ENCODE results near the gene ZNF618.
"Not testable (repeated sequence)": the region's sequence is repeated elsewhere in the genome, so short reads cannot be mapped to it uniquely, and the experiment has no call there.

The ZNF618 gene

DNA sequence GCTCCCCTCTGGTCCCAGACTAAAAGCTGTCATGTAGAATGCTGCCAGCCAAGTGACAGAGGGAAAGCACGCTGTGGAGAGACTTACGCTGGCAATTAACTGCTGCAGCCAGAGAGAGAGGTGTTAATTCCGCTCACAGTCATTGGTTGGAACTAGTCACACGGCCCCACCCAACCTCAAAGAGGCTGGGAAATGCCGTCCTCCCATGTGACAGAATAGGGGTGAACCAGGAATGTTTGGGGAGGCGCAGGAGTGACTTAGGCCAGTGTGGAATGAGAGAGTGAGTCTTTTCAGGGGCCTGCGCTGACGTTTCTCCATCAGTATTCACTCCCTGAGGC is 114.4 kb downstream of the ZNF618 start:
- DNase-seq, result no peak

DNA sequence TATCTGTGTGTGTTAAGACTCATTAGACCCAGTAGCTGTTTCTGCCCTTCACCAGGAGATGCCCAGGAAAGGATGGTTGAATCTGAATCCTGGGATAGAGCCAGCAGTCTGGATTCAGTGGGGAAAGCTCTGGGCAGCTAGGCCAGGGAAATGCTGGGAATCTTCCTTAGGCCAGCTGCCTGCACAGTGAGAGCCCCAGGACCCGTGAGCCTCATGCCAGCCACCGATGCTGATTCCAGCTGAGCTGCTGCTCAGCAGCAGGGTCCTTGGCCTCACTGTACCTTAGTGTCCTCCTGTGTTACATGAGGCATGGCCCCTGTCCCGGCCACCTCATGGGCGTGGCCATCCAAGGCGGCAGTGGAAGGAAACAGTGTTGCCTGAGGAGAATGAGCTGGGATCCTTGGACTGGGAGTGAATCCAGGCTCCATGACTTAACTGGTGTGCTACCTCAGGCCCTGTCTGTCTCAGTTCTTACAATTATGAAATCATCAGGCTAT is 114.9 kb downstream of the ZNF618 start:
- DNase-seq, result no peak

DNA sequence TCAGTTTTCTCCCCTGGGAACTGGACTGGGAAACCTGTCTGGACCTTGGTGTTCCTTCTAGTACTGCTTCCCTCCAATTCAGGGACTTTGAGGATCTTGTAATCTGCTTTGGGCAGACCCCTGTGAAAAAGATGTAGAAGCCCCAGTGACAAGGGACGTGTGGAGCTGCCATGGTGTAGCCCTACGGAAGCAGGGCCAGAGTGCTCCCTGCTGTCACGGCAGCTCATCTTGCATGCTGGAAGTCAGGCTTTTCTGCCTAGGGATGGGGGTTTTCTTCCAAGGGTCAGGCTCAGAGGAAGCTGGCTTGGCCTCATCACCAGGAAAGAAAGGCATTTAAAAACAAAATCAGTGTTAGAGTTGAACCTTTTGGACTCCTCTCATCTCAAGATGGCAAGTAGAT is 115.6 kb downstream of the ZNF618 start:
- DNase-seq, result no peak

DNA sequence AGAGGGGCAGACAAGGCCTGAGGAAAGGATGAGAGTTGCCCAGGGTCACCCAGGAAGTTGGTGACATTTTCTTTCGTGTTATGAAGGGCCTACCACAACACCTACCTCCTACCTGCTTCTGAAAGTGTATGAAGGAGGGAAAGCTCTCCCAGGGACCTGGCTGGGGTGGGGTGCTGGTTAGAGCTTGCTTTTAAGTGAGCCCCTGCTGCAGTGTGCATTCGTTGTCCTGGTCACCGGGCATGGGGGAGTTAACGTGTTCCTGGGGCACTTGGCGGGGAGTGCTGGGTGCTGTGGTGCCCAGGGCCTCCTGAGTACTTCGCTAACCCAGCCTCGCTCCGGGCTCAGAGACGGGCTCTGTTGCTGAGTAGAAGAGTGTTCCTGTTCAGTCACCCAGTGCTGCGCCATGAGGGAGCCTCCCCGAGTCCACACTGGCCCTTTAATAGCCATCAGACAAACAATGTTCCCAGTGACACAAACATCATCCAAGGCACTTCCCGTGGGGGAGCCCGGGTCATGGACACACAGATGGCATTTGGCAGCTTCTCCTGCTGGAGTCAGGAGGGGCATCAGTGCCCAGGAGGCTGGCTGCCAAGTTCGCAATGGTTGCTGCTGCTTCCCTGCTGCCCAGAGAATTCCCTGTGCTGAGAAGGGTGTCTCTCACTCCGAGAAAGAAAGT is 116.3 kb downstream of the ZNF618 start:
- DNase-seq, result no peak

DNA sequence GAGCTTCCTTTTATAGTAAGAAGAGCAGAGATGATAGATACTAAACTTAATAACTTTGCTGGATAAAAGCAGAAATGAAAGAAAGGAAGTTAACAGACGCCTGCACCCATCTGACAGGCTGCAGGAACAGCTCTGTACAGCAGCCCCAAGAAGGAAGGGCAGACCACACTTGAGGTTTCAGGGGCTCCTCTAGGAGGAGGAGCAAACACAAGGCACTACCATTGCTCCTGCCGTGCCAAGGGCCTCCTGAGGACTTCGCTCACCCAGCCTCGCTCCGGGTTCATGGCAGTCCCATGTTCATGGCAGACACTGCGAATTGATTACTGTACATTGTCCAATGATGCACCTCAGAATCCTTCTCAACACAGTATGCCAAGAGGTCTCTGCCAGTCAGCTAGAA is 116.9 kb downstream of the ZNF618 start:
- DNase-seq, result no peak

DNA sequence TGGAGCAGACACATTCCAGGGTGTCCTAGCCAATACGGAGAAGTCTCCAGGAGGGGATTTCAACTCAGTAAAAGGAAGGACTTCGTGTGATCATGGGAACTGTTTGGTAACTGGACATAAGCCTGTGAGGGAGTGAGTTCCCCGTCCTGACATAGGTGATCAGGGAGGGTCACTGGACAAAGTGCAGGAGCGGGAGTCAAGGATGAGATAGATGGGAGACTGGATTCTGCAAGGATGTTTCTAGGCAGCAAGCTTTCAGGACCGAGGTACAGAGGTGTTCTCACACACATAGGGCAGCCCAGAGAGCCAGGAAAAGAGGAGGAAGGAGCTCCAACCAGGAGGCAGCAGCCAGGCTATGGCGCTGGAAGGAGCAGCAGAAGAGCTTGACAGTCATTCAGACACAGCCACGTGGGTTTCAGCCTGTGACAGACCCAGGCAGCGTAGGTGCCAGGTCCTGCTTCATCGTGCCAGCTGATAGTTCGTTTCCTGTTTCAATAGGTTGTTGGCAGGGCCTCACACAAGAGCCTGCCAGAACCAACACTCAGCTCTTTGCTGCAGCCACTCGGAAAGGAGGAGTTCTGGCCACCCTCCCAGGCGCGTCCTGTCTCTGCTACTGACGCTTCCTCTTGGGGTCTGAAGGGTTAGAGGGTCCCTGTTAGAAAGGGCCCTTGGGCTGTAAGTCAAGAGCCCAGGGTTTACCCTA is 117.9 kb downstream of the ZNF618 start:
- no peak for DNase-seq

DNA sequence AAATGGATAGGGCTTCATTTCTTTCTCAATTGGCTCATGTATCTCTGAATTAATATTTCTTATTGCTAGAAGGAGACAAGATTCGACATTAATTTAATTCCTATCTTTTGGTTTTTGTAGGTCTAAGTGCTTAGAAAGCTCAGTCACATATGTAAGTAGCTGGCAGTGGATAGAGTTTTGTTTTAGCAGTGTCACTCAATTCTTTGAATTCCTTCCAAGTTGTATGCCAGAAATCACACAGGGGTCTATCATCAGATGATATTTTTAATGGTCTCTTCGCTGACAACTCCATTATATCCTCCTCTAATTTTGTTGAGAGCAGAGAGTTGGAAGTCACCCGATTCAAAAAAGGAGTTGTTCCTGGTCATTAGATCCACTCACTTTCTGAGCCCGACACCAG is 119.3 kb downstream of the ZNF618 start:
- no peak for DNase-seq

DNA sequence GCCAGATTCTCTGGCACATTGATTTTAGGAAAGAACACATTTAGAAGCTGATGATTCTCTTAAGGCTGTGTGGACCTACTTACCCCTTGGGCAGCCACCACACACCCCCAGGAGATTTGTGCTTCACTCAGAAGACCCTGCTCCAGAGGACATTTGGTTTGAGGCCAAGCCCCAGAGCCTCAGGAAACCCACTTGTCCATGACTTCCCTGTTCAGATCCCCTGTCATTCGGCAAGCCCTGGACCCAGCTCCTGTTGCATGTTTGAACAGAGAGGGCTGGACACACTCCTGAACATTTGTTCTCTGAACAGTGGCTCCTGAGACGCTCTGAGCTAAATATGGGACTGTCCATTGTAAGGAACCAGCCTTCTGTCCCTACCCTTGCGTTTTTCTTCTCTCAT is 119.9 kb downstream of the ZNF618 start:
- no peak for DNase-seq

DNA sequence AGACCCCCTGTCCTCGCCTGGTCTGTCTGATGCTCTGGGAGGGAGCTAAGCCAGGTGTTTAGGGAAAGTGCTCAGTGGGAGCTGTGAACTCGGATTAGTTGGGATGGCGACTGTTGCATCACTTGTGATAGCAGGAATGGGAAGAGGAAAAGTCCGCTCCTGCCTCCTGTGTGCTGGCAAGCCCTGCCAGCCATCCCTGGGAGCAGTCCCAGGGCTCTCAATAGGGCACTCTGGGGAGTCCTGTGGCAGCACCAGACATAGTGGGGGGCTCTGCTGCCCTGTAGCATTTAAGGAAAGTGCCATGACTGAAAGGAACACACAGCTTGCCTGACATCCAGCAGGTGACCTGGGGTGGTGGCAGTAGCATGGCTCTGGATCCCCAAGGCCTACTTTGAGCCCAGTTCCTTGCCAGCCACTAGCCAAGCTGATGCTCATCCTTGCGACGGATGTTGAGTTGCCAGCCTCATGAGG is 120.5 kb downstream of the ZNF618 start:
- DNase-seq, result no peak

DNA sequence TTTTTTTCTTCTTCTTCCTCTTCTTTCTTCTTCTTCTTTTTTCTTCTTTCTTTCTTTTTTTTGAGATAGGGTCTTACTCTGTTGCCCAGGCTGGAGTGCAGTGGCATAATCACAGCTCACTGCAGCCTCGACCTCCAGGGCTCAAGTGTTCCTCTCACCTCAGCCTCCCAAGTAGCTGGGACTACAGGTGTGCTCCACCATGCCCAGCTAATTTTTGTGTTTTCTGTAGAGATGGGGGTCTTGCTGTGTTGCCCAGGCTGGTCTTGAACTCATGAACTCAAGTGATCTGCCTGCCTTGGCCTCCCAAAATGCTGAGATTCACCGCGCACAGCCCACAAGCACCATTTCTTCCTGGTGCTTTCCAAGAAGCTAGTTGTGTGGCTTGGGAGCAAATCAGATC is 121.0 kb downstream of the ZNF618 start:
- DNase-seq, result not testable (repeated sequence)

DNA sequence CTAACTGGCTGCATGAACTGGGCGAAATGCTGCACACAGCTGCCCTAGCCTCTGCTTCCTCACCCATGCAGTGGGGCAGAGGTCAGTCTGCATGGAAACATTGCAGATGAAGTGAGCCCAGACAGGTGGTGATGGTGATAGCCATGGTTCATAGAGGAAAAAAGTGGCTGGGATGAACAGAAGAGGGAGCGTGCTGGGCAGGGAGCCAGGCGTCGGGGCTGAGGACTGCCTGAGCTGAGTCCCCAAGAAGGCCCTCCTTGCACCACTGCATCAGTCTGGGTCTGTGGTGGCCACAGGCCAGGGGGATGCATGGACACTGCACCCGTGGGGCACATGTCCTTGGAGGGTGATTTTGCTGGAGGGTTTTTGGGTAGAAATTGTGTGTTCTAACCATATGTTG is 121.5 kb downstream of the ZNF618 start:
- DNase-seq, result no peak

DNA sequence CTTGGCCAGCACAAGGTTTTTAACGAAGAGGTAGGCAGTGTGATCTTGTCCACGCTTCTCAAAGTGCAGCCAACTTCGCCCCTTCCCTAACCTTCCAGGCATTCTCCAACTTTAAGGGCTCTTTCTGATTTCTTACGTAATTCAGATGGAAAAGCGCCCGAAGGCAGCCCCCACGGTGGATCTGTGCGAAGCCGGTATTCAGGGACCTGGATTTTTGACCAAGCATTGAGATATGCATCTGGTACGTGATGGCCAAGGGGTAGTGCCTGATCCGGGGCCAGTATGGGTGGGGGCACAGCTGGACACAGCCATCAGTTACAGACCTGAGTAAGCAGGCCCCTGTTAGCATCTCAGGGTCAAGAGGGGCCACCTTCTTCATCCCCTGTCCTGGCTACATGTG is 122.0 kb downstream of the ZNF618 start:
- no peak for DNase-seq

DNA sequence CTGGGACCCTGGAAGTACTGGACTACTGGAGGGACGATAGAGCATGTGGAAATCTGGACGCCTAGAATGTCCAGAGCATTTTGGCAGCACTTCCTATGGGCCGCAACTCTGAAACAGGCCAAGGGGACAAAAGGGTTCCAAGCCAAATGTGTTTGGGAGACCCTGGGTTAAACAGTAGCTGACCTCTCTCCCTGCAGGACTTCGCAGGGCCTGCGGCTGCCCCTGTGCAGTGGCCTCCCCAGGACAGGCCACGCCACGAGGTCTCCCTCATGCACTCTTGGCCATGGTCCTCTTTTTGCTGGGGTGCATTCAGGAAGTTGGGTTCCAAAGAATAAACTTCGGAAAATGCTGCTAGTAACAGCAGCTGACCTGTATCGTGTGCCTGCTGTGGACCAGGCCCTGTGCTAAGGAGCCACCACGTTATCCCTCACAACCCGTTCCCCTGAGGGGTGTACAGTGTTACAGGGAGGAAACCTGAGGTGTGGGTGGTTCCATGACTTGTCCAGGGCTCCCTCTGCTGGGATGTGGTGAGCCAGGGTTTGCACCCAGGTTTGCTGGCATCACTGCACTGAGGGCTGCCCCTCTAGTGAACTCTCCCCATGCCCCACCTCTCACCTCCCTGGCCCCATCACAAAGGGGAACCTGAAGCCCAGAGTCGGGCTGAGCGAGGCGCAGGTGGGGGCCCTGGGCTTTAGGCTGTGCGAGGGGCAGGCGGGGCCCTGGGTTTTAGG is 122.6 kb downstream of the ZNF618 start:
- DNase-seq, result no peak

DNA sequence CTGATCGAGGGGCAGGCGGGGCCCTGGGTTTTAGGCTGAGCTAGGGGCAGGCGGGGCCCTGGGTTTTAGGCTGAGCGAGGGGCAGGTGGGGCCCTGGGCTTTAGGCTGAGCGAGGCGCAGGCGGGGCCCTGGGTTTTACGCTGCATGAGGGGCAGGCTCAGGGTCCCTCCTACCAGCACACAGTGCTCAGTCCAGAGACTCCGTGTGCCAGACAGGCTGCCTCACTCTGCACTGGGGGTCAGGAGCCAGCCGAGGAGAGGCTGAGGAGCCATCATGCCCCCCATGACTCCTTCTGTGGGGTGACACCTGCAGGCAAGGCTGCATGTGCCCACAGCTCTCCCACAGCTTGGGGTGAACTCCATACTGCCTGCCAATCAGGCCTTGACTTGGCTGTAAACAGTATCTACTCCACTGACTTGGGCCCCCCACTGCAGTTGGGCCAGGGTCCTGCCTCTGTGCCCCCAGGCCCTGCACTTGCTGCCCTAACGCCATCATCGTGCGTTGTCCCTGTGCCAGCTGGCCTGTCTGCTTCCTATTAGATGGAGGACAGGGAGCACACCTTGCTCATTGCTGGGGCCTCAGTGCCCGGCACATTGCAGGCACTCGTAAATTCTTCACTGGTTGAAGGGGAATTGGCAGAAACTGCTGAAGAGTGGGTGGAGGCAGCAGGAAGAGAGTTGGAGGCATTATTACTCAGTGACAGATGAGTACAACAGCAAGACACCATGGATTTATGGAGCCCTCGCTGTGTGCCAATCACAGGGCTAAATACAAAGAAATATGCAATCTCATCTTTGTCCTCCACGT is 123.3 kb downstream of the ZNF618 start:
- DNase-seq, result no peak

DNA sequence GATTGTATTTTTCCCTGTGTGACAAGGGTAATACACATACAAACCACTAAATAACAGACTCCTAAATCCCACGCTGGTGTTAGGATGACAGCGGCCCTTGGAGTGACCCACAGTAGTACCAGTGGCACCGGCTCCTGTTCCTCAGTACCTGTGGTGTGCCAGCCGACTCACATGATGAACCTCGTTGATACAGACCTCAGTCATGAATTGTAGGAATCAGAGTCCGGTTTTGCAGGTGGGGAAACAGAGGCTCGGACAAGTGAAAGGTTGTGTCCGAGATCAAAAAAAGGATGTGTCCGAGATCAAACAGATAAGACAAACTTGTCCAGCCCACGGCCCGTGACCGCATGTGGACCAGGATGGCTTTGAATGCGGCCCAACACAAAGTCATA is 124.0 kb downstream of the ZNF618 start:
- no peak for DNase-seq

DNA sequence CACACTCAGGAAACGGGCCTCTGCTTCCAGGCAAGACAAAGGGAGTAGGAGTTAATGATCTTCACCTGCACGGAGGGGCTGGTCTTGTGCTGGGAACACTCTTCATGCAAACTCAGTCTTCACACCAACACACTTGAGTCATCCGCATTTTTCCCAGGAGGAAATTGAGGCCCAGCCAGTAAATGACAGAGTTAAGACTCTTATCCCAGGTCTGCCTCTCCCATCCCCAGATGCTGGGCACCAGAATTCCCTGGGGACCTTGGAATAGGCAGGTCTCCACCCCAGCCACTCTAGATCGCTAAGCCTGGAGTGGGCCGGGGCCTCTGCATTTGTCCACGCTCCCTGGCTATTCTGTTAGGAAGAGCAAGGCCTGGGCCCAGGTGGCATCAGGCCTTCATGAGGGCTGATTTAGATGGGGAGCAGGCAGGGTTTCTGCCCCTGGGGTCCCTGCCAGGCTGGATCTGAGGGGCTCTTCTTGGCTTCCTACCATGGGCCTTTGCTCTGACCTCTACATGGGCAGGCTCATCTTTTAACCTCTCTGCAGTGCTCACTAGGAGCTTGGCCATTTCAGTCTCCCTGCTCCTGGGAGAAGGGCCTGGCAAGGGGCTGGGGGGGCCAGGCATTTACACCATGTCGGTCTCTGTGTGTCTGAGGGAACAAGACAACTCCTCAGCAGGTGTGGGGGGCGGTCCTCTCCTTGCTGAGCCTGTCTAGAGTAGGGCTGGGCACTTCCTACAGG is 124.7 kb downstream of the ZNF618 start:
- no peak for DNase-seq

DNA sequence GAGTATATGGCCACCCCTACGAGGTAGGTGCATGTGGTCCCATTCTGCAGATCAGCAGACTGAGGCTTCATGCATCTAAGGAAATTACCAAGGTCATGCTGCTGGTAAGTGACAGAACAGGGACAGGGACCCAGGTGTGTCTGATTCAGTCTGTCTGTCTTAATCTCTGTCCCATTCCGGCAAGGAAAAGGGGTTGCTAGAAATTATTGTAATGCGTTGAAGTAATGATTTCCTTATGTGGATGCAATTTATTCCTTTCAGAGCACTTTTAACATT is 125.2 kb downstream of the ZNF618 start:
- no peak for DNase-seq

DNA sequence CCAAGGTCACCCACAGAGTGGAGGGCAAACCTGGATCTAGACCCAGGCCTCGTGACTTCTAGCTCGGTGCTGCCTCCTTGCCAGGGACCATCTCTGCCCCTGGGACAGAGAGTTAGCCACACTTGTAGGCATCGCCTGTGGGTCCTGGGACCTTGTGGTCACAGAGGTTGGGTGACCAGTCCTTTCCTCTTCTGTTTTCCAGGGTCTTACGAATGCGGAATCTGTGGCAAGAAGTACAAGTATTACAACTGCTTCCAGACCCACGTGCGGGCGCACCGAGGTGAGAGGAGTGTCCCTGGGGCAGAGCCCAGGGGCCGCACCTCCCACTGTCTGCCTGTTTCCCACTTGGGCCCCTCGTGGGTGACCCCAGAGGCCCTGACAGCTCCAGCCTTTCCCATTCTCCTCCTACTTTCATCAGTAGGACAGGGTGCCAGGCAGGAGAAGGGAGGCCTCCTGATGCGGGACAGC is 125.7 kb downstream of the ZNF618 start:
- DNase-seq, result no peak

DNA sequence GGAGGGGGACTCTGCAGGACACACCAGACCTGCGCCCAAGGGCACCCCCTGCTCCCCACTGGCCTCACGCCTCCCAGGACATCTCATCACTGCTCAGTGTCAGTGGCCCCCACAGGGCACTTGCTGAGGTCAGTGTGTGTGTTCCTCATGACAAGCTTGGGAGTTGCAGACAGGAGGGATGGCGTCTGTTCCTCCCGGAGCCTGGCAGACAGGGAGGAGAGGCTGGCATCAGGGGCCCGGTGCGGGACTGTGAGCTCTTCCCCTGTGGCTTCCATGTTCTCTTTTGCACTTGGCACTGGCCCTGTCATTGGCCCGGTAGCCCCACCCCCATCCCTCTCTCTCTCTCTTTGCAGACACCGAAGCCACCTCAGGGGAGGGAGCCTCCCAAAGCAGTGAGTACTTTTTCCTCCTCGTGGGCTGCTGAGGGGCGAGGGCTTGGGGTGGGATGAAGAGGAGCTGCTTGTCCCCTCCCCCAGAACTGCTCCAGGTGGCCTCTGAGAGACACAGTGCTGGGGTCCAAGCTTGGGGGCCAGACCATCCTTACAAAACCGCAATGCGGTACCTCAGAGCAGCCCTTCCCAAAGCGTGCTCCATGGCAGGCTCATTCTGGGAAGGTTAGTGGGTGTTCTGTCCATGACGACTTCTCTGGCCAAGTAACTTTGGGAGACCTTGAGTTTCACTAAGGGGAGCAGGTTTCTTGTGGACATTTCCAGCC is 126.3 kb downstream of the ZNF618 start:
- no peak for DNase-seq

DNA sequence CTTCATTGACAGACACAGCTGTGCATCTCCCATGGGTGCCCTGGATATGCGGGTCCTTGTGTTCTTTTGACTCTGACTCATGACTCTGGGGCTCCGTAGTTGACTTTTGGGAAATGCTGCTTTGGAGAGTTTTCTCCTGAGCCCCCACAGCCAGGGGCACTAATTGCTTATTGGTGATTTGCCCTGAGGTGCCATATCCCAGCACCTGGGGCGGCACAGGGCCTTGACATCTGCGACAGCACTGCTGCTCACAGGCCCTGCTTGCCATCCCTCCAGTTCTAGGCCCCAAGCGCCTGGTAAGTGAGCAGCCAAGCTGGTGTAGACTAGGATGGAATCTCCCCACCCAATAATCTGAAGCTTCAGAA is 126.9 kb downstream of the ZNF618 start:
- DNase-seq, result no peak

DNA sequence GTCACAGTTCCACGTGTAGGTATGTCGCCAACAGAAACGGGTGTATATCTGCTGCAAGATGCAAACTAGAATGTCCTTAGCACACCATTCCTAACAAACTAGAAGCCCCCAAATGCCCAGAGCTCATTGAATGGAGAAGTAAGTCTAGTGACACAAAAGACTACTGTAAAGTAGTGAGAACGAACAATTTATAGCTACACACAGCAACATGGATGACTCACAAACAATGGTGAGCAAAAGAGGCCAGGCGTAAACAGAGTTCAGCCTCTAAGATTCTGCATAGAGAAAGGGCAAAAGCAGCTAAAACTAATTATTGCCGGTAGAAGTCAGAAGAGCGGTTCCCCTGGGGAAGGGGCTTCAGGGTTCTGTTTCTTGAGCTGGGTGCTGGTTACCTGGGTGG is 127.2 kb downstream of the ZNF618 start:
- no peak for DNase-seq

DNA sequence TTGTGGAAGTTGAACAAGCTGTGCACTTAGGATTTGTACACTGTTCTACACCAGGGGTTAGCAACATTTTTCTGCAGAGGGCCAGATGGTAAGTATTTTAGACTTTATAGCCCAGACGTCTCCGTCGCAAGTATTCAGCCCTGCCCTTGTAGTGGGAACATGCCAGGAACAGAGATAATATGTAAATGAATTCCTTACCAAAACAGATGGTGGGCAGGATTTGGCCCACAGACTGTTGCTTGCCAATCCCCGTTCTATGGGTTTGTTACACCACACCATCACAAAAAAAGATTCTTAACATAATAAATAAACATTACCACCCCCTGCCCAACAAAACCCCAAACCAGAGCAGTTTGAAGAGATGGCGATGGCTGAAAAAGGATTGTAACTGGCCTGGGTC is 127.6 kb downstream of the ZNF618 start:
- DNase-seq, result no peak
